ENCODE measurements around the gene GRIP2.

GRIP2 gene

GRCh38 chr3:14505001-14505802, 34.9 kb downstream of the GRIP2 start:
- no peak for DNase-seq

GRCh38 chr3:14503706-14504065, 36.5 kb downstream of the GRIP2 start:
- DNase-seq: no peak

GRCh38 chr3:14503033-14503705, 37.0 kb downstream of the GRIP2 start:
- DNase-seq: no peak

- no peak for DNase-seq
These were observed 37.7 kb downstream of the GRIP2 start for GRCh38 chr3:14502472-14502871.

GRCh38 chr3:14497321-14497720, 42.8 kb downstream of the GRIP2 start:
- no peak for DNase-seq

- DNase-seq: no peak
These were observed 43.8 kb downstream of the GRIP2 start for GRCh38 chr3:14496351-14496750.

GRCh38 chr3:14494973-14495300, 45.2 kb downstream of the GRIP2 start:
- DNase-seq: no peak

GRCh38 chr3:14494279-14494972, 45.7 kb downstream of the GRIP2 start:
- DNase-seq: no peak

- DNase-seq: no peak
These were observed 46.9 kb downstream of the GRIP2 start for GRCh38 chr3:14492948-14493881.

GRCh38 chr3:14491396-14492190, 48.5 kb downstream of the GRIP2 start:
- no peak for DNase-seq

GRCh38 chr3:14490831-14491230, 49.3 kb downstream of the GRIP2 start:
- no peak for DNase-seq

GRCh38 chr3:14490255-14490654, 49.9 kb downstream of the GRIP2 start:
- DNase-seq: no peak

- no peak for DNase-seq
These were observed 50.5 kb downstream of the GRIP2 start for GRCh38 chr3:14489641-14490040.

GRCh38 chr3:14488286-14489041, 51.7 kb downstream of the GRIP2 start:
- no peak for DNase-seq

GRCh38 chr3:14487821-14488220, 52.3 kb downstream of the GRIP2 start:
- DNase-seq: no peak

GRCh38 chr3:14487086-14487485, 53.1 kb downstream of the GRIP2 start:
- no peak for DNase-seq

- no peak for DNase-seq
These were observed 53.7 kb downstream of the GRIP2 start for GRCh38 chr3:14486460-14486859.

- no peak for DNase-seq
These were observed 54.2 kb downstream of the GRIP2 start for GRCh38 chr3:14485981-14486380.

- DNase-seq: no peak
These were observed 55.4 kb downstream of the GRIP2 start for GRCh38 chr3:14484741-14485140.

GRCh38 chr3:14483286-14483685, 56.9 kb downstream of the GRIP2 start:
- DNase-seq: no peak

GRCh38 chr3:14482271-14482721, 57.8 kb downstream of the GRIP2 start:
- DNase-seq: no peak

All from NCI-H1092 treated with DMSO at 0.1 percent for 48 hours (cell line).